Kidney epithelial cell (primary cell): ENCODE data around the gene LHX2. TPM values are rescaled to one million over a fixed set of nuclear protein-coding genes. Genes with fewer than 3 reads are reported as not detected.

Source experiments
- DNase-seq: peaks from one replicate; pipeline ENCODE4 v3.0.0-alpha.2; 2010; ENCODE audit warnings: low read depth
- H3K27me3 ChIP-seq: 2 replicates; pipeline ENCODE4 v1.6.0; 2011; ENCODE audit warnings: low read length; ENCODE audit not compliant: control insufficient read depth, insufficient read depth
- H3K36me3 ChIP-seq: 2 replicates; pipeline ENCODE4 v1.5.1; 2011; ENCODE audit warnings: low read length; ENCODE audit not compliant: control insufficient read depth, insufficient read depth
- H3K4me3 ChIP-seq: 2 replicates; pipeline ENCODE4 v1.5.1; 2011; ENCODE audit warnings: low read depth, mild to moderate bottlenecking, control low read depth, low read length
- CTCF ChIP-seq: IDR thresholded peaks from 2 replicates; pipeline ENCODE4 v1.5.1; 2011; ENCODE audit warnings: mild to moderate bottlenecking, moderate library complexity, low read length, control low read depth, inconsistent platforms; ENCODE audit not compliant: insufficient read depth, poor library complexity, severe bottlenecking
- total RNA-seq: library from RNA; depleted of rRNA; stranded (reverse); fragments of >200 nt; gene quantifications from 2 replicates; pipeline ENCODE4 v1.2.3, GENCODE V29; 2015

LHX2 gene
- total RNA-seq, 1 donor from 2014 or later: not detected

GRCh38 chr9:124033348-124033747 is 21.8 kb downstream of the LHX2 start:
- no peak for DNase-seq
- TF ChIP-seq CTCF: no peak
- Histone ChIP-seq H3K36me3 (no peaks in the 10 kb centered on the region), H3K27me3 (peaks cover 52% of the 10 kb centered on the region), H3K4me3 (no peak overlapping the region)

GRCh38 chr9:124033967-124034366 is 22.4 kb downstream of the LHX2 start:
- no peak for TF ChIP-seq CTCF
- DNase-seq: no peak
- H3K36me3 ChIP-seq: no peaks in the 10 kb centered on the region
- peaks cover 51% of the 10 kb centered on the region for H3K27me3 ChIP-seq
- H3K4me3 ChIP-seq: no peak overlapping the region

GRCh38 chr9:124035001-124035650 is 23.6 kb downstream of the LHX2 start:
- no peaks in the 10 kb centered on the region for H3K36me3 ChIP-seq
- no peak for DNase-seq
- peaks cover 55% of the 10 kb centered on the region for H3K27me3 ChIP-seq
- no peak overlapping the region for H3K4me3 ChIP-seq
- TF ChIP-seq CTCF: no peak

- no peak for DNase-seq
- TF ChIP-seq CTCF: no peak
- Histone ChIP-seq H3K4me3 (no peak overlapping the region), H3K36me3 (no peaks in the 10 kb centered on the region), H3K27me3 (peaks cover 62% of the 10 kb centered on the region)
Observed at GRCh38 chr9:124036578-124036977, 25.0 kb downstream of the LHX2 start.

- H3K27me3 ChIP-seq: peaks cover 64% of the 10 kb centered on the region
- H3K36me3 ChIP-seq: no peaks in the 10 kb centered on the region
- DNase-seq: no peak
- no peak for TF ChIP-seq CTCF
- no peak overlapping the region for H3K4me3 ChIP-seq
Observed at GRCh38 chr9:124037790-124038189, 26.2 kb downstream of the LHX2 start.

GRCh38 chr9:124038239-124038638 is 26.7 kb downstream of the LHX2 start:
- Histone ChIP-seq H3K4me3 (no peak overlapping the region), H3K27me3 (peaks cover 66% of the 10 kb centered on the region)
- TF ChIP-seq CTCF: no peak

More at GRCh38 chr9:124038239-124038638, 26.7 kb downstream of the LHX2 start:
- no peaks in the 10 kb centered on the region for H3K36me3 ChIP-seq
- no peak for DNase-seq
